IMR-90 (cell line): ENCODE measurements around the gene TTLL7. TPM values are rescaled to one million over a fixed set of nuclear protein-coding genes. Genes with fewer than 3 reads are reported as not detected.

ENCODE experiments used
- ATAC-seq: fragments of 200-7000 bp; cut with Tn5 transposase; 2 replicates; pipeline ENCODE4 v1.9.1; 2020; ENCODE audit warnings: low read depth, mild to moderate bottlenecking, moderate library complexity
- BruUV-seq: library from RNA; stranded (reverse); fragments of 400-500 nt; replicated peaks from 2 replicates; lab custom pipeline; 2021; lab: Mats Ljungman, UMichigan
- CTCF ChIA-PET: fragments of 300-600 bp; formaldehyde crosslinking; extraction: SDS; loops from one replicate; lab custom pipeline; 2021; ENCODE audit warnings: antibody characterized with exemption; lab: Yijun Ruan, JAX
- POLR2A ChIA-PET: fragments of 300-600 bp; sonication (Branson Sonifier 250); formaldehyde crosslinking; loops from one replicate; lab custom pipeline; 2022; ENCODE audit warnings: antibody characterized with exemption; ENCODE audit not compliant: unreplicated experiment; lab: Charles Lee
- DNase-seq: peaks from one replicate; pipeline ENCODE4 v3.0.0; 2013
- H2AFZ ChIP-seq: replicated peaks from 2 replicates; pipeline ENCODE3; 2013; ENCODE audit warnings: low read length, mild to moderate bottlenecking; ENCODE audit not compliant: poor library complexity
- H2AK5ac ChIP-seq: 2 replicates; pipeline ENCODE4 v1.6.1; 2013; ENCODE audit warnings: low read depth, low read length, inconsistent platforms
- H2AK9ac ChIP-seq: replicated peaks from 2 replicates; pipeline ENCODE3; 2013; ENCODE audit warnings: mild to moderate bottlenecking, low read depth, low read length, moderate library complexity; ENCODE audit not compliant: poor library complexity
- H2BK120ac ChIP-seq: 2 replicates; pipeline ENCODE4 v1.6.1; 2013; ENCODE audit warnings: low read depth, low read length, inconsistent platforms
- H2BK15ac ChIP-seq: 3 replicates; pipeline ENCODE4 v1.6.1; 2013; ENCODE audit warnings: low read depth, low read length, inconsistent platforms
- H2BK20ac ChIP-seq: 2 replicates; pipeline ENCODE4 v1.6.1; 2013; ENCODE audit warnings: low read depth, mild to moderate bottlenecking, inconsistent platforms, low read length, moderate library complexity
- H2BK5ac ChIP-seq: 2 replicates; pipeline ENCODE4 v1.6.1; 2013; ENCODE audit warnings: mild to moderate bottlenecking, low read depth, low read length, inconsistent platforms; ENCODE audit not compliant: poor library complexity, severe bottlenecking
- H3K14ac ChIP-seq: replicated peaks from 2 replicates; pipeline ENCODE4 v1.6.1; 2013; ENCODE audit warnings: low read depth, low read length, inconsistent platforms
- H3K18ac ChIP-seq: 2 replicates; pipeline ENCODE4 v1.6.1; 2013; ENCODE audit warnings: low read depth, low read length, control low read depth
- H3K23ac ChIP-seq: 2 replicates; pipeline ENCODE4 v1.6.1; 2013; ENCODE audit warnings: low read depth, low read length, inconsistent platforms
- H3K27ac ChIP-seq: 2 replicates; pipeline ENCODE4 v1.5.1; 2013; ENCODE audit warnings: mild to moderate bottlenecking, control low read depth, low read length; ENCODE audit not compliant: insufficient read depth
- H3K27me3 ChIP-seq: 2 replicates; pipeline ENCODE4 v1.6.1; 2013; ENCODE audit warnings: low read length; ENCODE audit not compliant: control insufficient read depth, insufficient read depth
- H3K36me3 ChIP-seq: 2 replicates; pipeline ENCODE4 v1.6.1; 2013; ENCODE audit warnings: low read length, mixed read lengths; ENCODE audit not compliant: control insufficient read depth, insufficient read depth
- H3K4ac ChIP-seq: 2 replicates; pipeline ENCODE4 v1.6.1; 2013; ENCODE audit warnings: low read depth, low read length, inconsistent platforms
- H3K4me1 ChIP-seq: 2 replicates; pipeline ENCODE4 v1.6.1; 2013; ENCODE audit warnings: low read length, mixed read lengths; ENCODE audit not compliant: control insufficient read depth, insufficient read depth
- H3K4me2 ChIP-seq: 2 replicates; pipeline ENCODE4 v1.6.1; 2013; ENCODE audit warnings: low read depth, mild to moderate bottlenecking, control low read depth, low read length, moderate library complexity
- H3K4me3 ChIP-seq: 2 replicates; pipeline ENCODE4 v1.5.1; 2013; ENCODE audit warnings: low read depth, mild to moderate bottlenecking, control low read depth, low read length, moderate library complexity; ENCODE audit not compliant: insufficient read depth
- H3K56ac ChIP-seq: 2 replicates; pipeline ENCODE4 v1.6.1; 2013; ENCODE audit warnings: low read length, inconsistent platforms; ENCODE audit not compliant: insufficient read depth; ENCODE audit errors: extremely low read depth
- H3K79me1 ChIP-seq, 2 experiments: 2 replicates each; pipeline ENCODE4 v1.6.1; 2013; ENCODE audit warnings: low read length in 2 of 2, inconsistent platforms in 1 of 2, low read depth in 1 of 2
- H3K9ac ChIP-seq: 2 replicates; pipeline ENCODE4 v1.6.1; 2013; ENCODE audit warnings: low read depth, low read length, control low read depth
- H3K9me1 ChIP-seq: 2 replicates; pipeline ENCODE4 v1.6.1; 2013; ENCODE audit warnings: low read length, inconsistent platforms; ENCODE audit not compliant: insufficient read depth
- H3K9me3 ChIP-seq: 2 replicates; pipeline ENCODE4 v1.6.1; 2013; ENCODE audit warnings: low read length; ENCODE audit not compliant: control insufficient read depth, insufficient read depth
- H4K20me1 ChIP-seq: 2 replicates; pipeline ENCODE4 v1.6.1; 2013; ENCODE audit warnings: low read length, inconsistent platforms; ENCODE audit not compliant: insufficient read depth
- H4K5ac ChIP-seq: 2 replicates; pipeline ENCODE4 v1.6.1; 2013; ENCODE audit warnings: mild to moderate bottlenecking, low read depth, low read length, control low read depth
- H4K8ac ChIP-seq, 2 experiments: 2 replicates each; pipeline ENCODE4 v1.6.1; 2013; ENCODE audit warnings: low read depth in 2 of 2, low read length in 2 of 2, control low read depth in 1 of 2, inconsistent platforms in 1 of 2
- H4K91ac ChIP-seq: 2 replicates; pipeline ENCODE4 v1.6.1; 2013; ENCODE audit warnings: low read depth, low read length, inconsistent platforms; ENCODE audit not compliant: insufficient read depth
- BHLHE40 ChIP-seq: fragments of 150-350 bp; IDR thresholded peaks from 2 replicates; pipeline ENCODE4 v1.6.1; 2016; ENCODE audit warnings: mild to moderate bottlenecking, low read depth, low read length
- CEBPB ChIP-seq: IDR thresholded peaks from 2 replicates; pipeline ENCODE4 v1.6.1; 2012; ENCODE audit warnings: low read depth, low read length, improper control_type of control experiment
- FOS ChIP-seq: fragments of 150-350 bp; IDR thresholded peaks from 2 replicates; pipeline ENCODE4 v1.6.1; 2016; ENCODE audit warnings: low read depth, low read length
- MAFK ChIP-seq: IDR thresholded peaks from 2 replicates; pipeline ENCODE4 v1.6.1; 2012; ENCODE audit warnings: low read depth, low read length, improper control_type of control experiment
- MXI1 ChIP-seq: IDR thresholded peaks from 2 replicates; pipeline ENCODE4 v1.6.1; 2012; ENCODE audit warnings: low read depth, mild to moderate bottlenecking, low read length, moderate library complexity, borderline replicate concordance
- NFE2L2 ChIP-seq: fragments of 150-350 bp; IDR thresholded peaks from 2 replicates; pipeline ENCODE4 v1.6.1; 2016; ENCODE audit warnings: low read depth, mild to moderate bottlenecking, low read length
- RAD21 ChIP-seq: IDR thresholded peaks from 2 replicates; pipeline ENCODE4 v1.6.1; 2012; ENCODE audit warnings: low read length, improper control_type of control experiment
- SMC3 ChIP-seq: fragments of 150-350 bp; IDR thresholded peaks from 2 replicates; pipeline ENCODE4 v1.6.1; 2016; ENCODE audit warnings: low read depth, mild to moderate bottlenecking, antibody characterized with exemption, low read length, moderate library complexity
- WGBS, 2 experiments: methylation state at CpG; one replicate each; pipeline versions ENCODE4 v1.1.5 to v1.1.7; 2013; ENCODE audit warnings: missing lambda C conversion rate in 2 of 2; ENCODE audit not compliant: insufficient read length in 1 of 2; ENCODE audit errors: extremely low coverage in 2 of 2; 5-methylcytosine and 5-hydroxymethylcytosine counted together
- dilution Hi-C: fragments of 300-500 bp; cut with HindIII; formaldehyde crosslinking; loops from one replicate; pipeline ENCODE4 v1.14.3; 2018; ENCODE audit warnings: low sequenced_read_pairs; ENCODE audit not compliant: unreplicated experiment
- in situ Hi-C: fragments of 300-500 bp; cut with MboI; formaldehyde crosslinking; loops from 3 replicates; pipeline ENCODE4 v1.14.3; 2019; ENCODE audit warnings: low sequenced_read_pairs, inconsistent platforms, mixed read lengths
- intact Hi-C: fragments of 100-400 bp; cut with micrococcal nuclease; formaldehyde crosslinking; loops from 2 replicates; pipeline ENCODE4 v1.10.0; 2022
- polyA plus RNA-seq, 3 experiments: library from polyadenylated mRNA; depleted of rRNA; stranded (reverse); fragments of >200 nt; gene quantifications; 2 replicates each; pipeline ENCODE4 v1.2.3, GENCODE V29; 2012; ENCODE audit warnings: low replicate concordance in 1 of 3
- total RNA-seq: library from RNA; depleted of rRNA; stranded (reverse); fragments of >200 nt; gene quantifications from 2 replicates; pipeline ENCODE4 v1.2.3, GENCODE V29; 2012
- TF ChIP-seq, protein P1 (sequence below): fragments of 150-350 bp; IDR thresholded peaks from 2 replicates; pipeline ENCODE4 v1.6.1; 2016; ENCODE audit warnings: low read depth, mild to moderate bottlenecking, low read length, moderate library complexity, borderline replicate concordance

The TTLL7 gene
- total and polyA plus RNA-seq, 2 of the 4 experiments (the other 2 are of a cell fraction): 5.7 to 8.1 TPM

DNA sequence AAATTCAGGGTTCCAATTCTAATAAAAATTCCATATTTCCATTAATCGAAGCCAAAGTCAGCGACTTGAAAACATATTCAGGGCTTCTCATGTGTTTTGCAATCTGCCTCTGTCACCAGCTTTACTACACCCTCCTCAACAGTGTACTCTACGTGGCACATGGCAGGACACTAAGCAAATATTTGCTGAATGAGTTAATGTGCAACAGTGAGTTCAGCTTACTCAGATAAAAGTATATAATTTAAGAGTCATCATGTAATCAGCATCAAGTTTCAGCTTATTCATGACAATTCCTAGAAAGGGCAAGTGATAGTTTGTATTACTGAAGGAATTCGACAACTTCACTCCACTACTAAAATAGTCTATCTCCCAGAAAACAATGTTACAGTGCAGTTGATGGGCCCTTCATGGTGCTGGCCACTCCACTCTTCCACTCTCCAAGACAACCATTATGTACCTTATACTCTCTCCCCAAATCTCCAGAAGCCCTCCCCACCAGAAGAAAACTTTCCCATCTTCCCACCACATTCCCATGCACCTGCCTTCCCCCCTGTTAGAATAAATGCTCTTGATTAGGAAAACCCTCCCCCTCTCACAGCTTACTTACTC lies 97.3 kb downstream of the TTLL7 start:
- ChIA-PET CTCF (no interaction called here), POLR2A (interaction anchor here (0.7 kb wide), 1 partner anchor 12 kb away, joined by 3 read pairs; no protein-coding TSS in a partner anchor)
- Histone ChIP-seq H3K4me1 (peaks cover 4% of the 10 kb centered on the region; the same call in 1 of the 2 replicates), H3K36me3 (no peaks in the 10 kb centered on the region), H3K27me3 (no peaks in the 10 kb centered on the region), H3K79me1 (no peaks in the 10 kb centered on the region), H2BK15ac (no peak overlapping the region), H3K4me3 (no peak overlapping the region), H3K27ac (no peak overlapping the region), H2AFZ (no peak overlapping the region), H2BK20ac (no peak overlapping the region), H3K56ac (no peak overlapping the region), H3K4me2 (no peak overlapping the region), H3K9me1 (no peaks in the 10 kb centered on the region), H4K91ac (no peak overlapping the region), H3K18ac (no peak overlapping the region), H3K23ac (no peak overlapping the region), H2AK9ac (no peak overlapping the region), H4K20me1 (no peaks in the 10 kb centered on the region), H3K14ac (no peak overlapping the region), H4K8ac (no peak overlapping the region), H2BK5ac (peak overlapping the region; percentile 25), H4K5ac (no peak overlapping the region), H2AK5ac (0 out of 2 replicates have a peak overlapping the region, but pooled peaks have one; percentile 5), H3K9ac (no peak overlapping the region), H3K4ac (no peak overlapping the region), H3K9me3 (no peaks in the 10 kb centered on the region), H2BK120ac (no peak overlapping the region)
- no CpG with 5 or more reads among the region's 4 CpGs for WGBS, 2 experiments
- BruUV-seq: no TSS peak
- DNase-seq (peak; percentile 93), ATAC-seq (peak; percentile 96)
- in situ Hi-C loops (no loop called here), intact Hi-C loops (loop anchor here (10.0 kb wide), 1 partner anchor 713 kb away; no protein-coding TSS in a partner anchor), dilution Hi-C loops (no loop called here)
- peak; percentile 68; the same call in 1 of the 2 replicates for TF ChIP-seq MXI1
- peak; percentile 35; the same call in 1 of the 2 replicates for TF ChIP-seq FOS
- TF ChIP-seq CEBPB: peak; percentile 96
- TF ChIP-seq NFE2L2: peak; percentile 55; the same call in 1 of the 2 replicates
- TF ChIP-seq RAD21: no peak
- peak; percentile 89 for TF ChIP-seq MAFK
- no peak for TF ChIP-seq SMC3
- TF ChIP-seq BHLHE40: peak; percentile 48; the same call in 1 of the 2 replicates
- TF ChIP-seq, protein P1, sequence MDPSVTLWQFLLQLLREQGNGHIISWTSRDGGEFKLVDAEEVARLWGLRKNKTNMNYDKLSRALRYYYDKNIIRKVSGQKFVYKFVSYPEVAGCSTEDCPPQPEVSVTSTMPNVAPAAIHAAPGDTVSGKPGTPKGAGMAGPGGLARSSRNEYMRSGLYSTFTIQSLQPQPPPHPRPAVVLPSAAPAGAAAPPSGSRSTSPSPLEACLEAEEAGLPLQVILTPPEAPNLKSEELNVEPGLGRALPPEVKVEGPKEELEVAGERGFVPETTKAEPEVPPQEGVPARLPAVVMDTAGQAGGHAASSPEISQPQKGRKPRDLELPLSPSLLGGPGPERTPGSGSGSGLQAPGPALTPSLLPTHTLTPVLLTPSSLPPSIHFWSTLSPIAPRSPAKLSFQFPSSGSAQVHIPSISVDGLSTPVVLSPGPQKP: no peak
